Stomach (tissue), 4 donors: ENCODE measurements around the gene MOB2.

Experiments used
- CTCF ChIP-seq, 7 experiments: fragments of 450-650 bp in 4 of 7; fragments of 200-600 bp in 3 of 7; sonication (generic) in 3 of 7; IDR thresholded peaks; one replicate each; pipeline ENCODE4 v1.5.1; 2016 to 2019; ENCODE audit warnings: antibody characterized with exemption in 7 of 7, control low read depth in 2 of 7, mild to moderate bottlenecking in 1 of 7
- POLR2A ChIP-seq, 4 donors: fragments of 450-650 bp; IDR thresholded peaks; one replicate each; pipeline ENCODE4 v1.6.1; 2016; ENCODE audit warnings: antibody characterized with exemption in 4 of 4, control low read depth in 2 of 4, mild to moderate bottlenecking in 1 of 4, moderate library complexity in 1 of 4

- TF ChIP-seq CTCF (IDR thresholded peaks at IDR 0.05) (peak in 5 of 7 experiments; percentile 87 to 93 (median 92)), POLR2A (IDR thresholded peaks at IDR 0.05) (no peak)
Measured at GRCh38 chr11:1515082-1516060, 28.8 kb upstream of the MOB2 start.
